ENCODE measurements around the gene SNAP47.

Gene SNAP47

DNA sequence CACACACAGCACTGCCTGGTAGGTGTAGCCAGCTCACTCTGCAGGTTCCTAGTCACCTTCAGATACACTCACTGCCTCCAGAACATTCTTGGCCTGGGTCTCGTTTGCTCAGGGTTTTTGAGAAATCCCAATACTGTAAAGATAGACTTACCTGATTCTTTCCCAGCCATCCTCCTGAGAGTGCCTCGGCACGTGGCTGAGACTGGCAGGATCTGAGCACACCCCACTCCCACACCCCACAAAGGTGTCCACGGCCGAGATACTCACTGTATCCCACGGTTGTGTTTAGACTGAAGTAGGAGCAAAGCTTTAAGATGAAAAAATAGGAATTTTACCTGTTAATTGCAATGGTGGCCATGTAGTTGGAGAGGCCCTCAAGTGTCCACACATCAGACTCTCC, 33.4 kb downstream of the SNAP47 start:
- DNase-seq (ENCODE audit: low read depth in 2 of 2): no peak

DNA sequence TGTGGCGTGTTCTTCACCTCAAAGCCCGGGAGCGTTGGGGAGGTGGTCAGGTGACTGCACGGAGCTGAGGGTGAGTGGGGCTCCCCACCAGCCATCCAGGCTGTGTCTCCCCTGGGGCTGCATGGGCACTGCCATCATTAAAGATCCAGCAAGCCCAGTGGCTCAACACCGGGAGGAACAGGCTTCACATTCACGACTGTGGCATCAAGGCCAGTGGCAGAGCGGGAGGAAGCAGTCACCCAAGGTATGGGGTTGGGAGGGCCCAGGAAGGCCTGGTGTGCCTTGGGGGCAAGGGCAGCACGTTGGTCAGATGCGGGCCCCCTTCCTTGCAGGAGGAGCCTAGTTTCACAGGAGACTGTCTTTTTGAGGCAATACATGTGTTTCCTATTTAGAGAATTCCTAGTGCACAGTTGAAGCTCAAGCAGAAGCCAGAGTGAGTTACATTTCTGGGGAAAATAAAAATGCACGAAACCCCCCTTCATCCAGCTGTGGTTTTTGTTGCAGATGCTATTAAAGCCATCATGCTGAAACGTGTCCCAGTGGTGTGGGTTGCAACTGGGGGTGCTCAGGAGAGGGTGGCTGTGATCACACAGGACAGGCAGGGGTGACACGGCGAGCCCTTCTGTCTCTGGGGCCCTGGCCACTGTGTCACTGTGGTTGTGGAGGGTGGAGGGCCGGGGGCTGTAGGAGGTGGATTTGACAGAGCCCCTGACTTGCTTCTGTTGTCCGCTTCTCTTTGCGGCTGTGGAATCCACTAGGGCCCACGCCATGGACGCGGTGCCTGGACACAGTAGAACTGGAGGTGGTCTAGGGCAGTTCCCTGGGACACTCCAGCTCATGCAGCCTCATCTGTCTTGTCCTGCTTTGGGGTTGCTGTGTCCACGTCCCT, 34.1 kb downstream of the SNAP47 start:
- DNase-seq (ENCODE audit: low read depth in 2 of 2): no peak

DNA sequence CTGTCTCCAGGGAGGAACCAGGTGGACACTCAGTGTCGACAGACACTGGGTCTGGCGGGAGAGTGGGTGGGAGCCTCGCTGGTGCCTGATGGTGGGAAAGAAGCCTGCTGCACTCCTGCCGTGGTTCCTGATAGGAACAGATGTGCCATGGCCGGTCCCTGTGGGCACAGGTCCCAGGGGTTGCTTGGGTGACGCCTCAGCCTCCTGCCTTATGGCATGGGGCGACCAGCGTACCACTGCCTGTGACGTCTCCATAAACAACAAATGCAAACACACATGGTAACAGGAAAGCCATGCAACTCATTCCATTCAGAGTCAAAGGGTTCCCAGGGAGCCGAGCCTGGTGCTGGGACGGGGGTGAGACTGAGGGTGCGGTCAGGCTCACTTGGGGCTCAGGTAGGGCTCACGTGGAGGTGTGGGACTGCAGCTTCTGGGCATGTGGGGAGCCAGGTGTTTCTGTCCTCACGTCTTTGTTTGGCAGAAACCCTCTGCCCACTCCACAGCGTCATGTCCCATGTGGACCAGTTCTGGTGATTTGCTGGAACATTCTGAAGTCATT, 34.8 kb downstream of the SNAP47 start:
- DNase-seq (ENCODE audit: low read depth in 2 of 2): no peak

DNA sequence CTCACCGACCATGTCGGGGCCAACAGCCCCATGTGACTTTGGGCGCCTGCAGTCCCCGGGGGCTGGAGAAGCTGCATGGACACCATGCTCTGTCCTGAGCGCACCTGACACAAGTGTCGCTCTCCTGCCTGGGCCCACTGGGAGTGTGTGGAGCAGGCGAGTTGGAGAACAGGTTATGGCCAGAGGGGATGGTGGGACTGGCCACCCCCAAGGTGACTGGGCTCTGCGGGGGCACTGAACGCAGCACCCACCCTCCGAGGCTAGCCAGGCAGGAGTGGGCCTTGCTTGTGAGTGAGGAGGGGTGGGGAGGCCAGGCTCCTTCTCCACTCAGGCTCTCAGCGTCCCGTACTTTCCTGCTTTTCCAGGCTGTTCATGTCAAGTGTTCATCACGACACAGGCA, 35.6 kb downstream of the SNAP47 start:
- no peak for DNase-seq (ENCODE audit: low read depth in 2 of 2)

DNA sequence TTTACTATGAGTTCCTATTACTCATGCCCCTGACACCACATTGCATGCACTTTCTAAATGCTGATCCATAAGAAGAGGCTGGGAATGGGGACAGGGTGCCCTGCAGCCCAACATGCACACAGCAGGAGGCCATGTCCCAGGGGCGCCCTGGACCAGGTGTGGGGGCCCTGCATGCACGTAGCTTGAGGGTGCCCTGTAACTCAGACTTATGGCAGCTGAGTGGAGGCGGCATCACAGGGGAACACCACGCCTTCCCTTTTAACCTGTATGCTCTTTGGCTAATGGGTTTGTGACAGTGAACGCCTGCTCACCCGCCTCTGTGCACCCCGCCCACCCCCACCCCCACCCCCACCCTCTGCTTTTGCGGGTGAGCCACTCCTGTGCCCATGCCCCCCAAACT, 36.1 kb downstream of the SNAP47 start:
- DNase-seq (ENCODE audit: low read depth in 2 of 2): no peak

DNA sequence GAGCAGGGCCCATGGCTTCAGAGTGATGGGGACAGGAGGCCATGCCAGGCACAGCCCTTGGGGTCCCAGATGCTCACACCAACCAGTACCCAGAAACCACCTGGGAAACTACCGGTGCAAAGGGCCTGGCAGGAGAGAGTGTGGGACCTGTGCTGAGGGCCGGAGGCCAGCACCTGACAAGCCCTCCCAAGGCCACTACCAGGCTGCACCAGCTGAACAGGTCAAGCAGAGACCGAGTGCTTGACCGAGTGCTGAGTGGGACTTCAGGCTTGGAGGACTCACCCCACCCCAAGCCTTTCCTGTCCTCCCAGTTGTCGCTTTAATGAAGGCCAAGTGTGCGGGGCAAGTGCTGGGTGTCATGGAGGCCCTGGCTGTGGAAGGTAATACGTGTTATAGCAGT, 36.5 kb downstream of the SNAP47 start:
- DNase-seq (ENCODE audit: low read depth in 2 of 2): no peak

DNA sequence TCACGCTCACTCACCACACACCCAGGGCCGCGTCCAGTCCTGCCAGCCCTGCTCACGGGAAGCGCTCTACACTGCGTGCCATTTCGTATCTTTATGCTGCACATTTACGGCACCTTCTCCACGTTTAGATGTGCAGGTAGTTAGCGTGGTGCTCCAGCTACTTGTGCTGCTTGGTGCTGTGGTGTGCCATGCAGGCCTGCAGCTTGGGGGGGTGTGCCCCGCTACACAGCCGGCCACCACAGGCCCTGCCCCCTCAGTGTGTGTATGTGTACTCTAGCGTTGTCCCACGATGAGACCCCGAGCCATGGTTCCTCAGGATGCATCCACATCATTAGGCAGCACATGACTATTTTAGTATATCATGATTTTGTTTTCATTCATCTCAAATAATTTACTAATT, 38.3 kb downstream of the SNAP47 start:
- no peak for DNase-seq (ENCODE audit: low read depth in 2 of 2)

DNA sequence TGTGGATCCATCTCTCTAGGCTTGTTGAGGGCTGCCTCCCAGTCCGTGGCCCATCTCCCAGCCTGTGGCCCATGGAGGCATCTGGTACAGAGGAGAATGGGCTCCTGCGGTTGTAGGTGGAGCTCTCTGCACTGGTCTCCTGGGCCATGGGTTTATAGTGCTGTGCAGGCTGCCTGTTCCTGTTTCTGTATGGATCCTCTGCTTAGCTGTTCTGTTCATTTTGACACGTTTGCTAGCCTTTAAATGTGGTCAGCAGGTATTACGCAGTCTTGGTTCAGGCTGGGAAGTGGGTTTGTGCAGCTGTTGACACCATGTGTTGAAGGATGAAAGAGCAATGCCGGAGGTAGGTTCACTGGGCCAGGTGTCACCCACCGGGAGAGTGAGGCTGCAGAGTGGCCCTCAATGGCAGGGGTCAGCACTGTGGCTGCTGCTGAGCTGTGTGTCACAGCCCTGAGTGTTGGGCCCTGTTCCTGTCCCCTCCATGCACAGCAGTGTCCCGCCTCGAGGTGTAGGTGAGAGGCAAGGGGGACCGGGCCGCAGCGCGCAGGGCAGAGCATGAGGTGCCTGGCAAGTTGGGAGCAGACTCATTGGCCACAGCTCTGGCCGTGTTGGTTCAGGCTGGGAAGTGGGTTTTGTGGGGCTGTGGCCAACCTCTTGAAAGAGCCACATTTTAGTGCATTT, 39.0 kb downstream of the SNAP47 start:
- no peak for DNase-seq (ENCODE audit: low read depth in 2 of 2)

DNA sequence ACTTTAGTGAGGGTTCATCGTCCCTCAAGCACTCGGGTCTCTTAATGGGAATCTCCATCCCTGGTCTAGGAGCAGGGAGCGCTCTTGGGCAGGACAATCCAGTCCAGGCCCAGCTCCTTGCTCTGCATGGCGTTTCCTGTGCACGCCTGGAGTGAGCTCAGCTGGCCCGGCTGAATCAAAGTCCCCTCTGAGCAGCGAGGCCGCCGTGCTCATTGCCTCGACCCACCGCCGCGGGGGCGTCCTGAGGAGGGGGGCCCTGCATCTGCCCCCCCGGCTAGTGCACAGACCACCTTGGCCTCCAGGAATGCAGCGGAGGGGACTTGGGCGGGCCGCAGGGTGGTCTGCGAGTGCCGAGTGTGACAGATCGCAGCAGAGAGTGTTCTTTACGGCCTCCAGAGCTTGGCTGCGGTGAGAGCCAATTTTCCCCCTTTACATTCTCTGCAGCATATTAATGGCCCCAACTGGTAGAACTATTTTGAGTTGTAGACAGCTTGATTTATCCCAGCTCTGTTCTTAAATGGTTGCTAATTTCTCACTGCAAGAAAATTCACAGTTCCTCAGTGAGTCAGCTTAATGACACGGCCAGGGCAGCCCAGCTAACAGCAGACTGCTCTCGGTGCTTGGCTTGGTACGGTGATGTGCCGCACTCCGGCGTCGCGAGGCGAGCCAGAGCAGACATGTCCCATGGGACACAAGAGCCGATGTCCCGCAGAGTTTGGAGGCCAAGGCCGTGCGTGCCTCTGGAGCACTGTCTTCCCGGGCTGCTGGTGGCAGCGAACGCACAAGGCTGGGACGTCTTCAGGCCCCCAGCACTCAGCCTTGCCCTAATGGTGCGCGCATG, 39.8 kb downstream of the SNAP47 start:
- DNase-seq (ENCODE audit: low read depth in 2 of 2): no peak

DNA sequence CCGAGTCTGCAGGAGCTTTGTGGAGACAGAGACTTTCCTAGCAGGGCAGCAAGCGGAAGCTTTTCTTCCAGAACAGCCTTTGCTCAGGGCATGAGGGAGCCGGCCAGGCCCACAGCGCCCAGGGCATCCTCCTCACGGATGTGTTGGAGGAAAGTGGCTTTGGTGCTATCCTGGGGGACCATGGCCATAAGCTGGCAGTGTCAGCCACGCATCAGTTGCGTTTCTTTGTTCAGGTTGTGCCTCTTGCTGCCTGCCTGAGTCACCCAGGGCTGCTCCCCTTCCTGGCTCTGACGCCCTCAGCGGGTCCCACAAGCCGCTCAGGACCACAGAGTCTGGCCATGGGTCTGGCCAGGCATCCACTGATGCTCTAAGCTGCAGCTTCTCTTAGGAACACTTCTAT, 40.6 kb downstream of the SNAP47 start:
- no peak for DNase-seq (ENCODE audit: low read depth in 2 of 2)

DNA sequence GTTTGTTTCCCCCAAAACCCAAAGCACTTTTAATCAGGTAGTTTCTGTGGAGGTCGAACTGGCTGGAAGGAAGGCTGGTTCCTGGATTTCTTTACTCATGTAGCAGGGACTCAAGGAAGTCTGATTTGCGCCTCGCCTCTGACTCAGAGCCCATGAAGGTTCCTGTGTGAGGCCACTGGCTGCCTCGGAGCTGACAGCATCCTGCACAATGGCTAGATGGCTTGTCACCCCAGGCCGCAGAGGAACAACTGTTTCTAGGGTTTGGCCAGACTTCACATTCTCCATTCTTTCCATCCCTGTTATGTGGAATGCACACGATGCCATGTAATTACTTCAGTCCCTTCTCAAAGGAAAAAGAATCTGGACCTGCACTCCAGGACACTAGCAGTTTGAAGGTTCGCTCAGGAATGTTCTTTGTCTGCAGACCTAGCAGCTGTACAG, 41.1 kb downstream of the SNAP47 start:
- no peak for DNase-seq (ENCODE audit: low read depth in 2 of 2)

DNA sequence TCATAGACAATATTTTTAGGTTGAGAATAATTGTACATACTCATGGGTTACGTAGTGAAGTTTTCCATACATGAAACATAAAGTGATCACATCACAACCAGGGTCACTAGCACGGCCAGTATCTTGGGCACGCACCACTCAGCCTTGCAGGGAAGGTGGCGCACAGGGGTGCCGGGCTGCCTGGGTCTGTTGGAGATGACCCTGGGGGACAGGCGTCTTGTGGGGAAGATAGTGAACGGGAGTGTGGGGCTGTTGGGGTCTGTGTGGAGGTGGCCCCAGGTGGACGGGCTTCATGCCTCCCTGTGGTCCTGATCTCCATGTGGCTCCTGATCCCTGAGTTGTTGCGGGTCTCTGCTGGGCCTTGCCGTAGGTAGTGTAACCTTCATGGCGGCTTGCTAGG, 41.9 kb downstream of the SNAP47 start:
- no peak for DNase-seq (ENCODE audit: low read depth in 2 of 2)

DNA sequence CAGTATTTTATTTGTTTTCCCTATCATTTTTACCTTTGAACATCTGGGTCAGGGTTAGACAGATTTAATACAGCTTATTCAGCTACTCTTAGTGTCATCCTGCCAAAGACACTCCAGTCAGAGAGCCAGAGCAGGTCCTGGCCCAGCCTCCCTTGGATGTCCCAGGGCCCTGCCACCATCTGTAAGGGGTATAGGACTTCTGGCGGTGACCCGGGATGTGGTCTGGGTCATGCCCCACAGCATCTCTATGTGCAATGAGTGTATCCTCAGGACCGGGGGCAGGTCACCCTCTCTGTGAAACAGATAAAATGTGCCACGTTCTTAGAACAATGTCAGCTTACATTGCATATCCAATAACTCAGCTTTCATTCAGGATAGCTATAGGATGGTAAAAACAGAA, 42.4 kb downstream of the SNAP47 start:
- no peak for DNase-seq (ENCODE audit: low read depth in 2 of 2)

DNA sequence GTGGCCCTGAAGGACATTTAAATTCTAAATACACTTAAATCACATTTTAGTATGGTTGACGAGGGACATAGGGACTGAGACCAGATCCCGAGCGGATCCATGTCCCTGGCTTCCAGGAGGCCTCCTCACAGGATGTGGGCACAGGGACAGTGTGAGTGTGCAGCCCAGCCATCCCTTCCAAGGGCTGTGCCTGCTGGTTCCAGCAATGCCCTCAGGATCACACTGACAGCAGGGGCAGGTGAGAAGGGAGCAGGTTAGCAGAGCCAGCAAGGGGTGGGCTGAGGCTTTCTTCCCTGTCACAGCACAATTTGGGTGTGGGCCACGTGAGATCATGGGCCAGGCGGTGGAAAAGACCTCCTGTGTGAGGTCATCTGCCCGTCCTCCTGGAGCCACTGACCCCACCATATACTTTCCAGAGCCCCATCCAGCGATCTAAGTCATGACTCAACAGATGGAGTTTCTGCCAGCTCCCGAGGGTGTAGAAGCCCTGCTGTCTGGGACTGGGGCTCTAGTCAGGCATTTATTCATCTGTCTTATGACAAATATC, 43.2 kb downstream of the SNAP47 start:
- DNase-seq (ENCODE audit: low read depth in 2 of 2): no peak

DNA sequence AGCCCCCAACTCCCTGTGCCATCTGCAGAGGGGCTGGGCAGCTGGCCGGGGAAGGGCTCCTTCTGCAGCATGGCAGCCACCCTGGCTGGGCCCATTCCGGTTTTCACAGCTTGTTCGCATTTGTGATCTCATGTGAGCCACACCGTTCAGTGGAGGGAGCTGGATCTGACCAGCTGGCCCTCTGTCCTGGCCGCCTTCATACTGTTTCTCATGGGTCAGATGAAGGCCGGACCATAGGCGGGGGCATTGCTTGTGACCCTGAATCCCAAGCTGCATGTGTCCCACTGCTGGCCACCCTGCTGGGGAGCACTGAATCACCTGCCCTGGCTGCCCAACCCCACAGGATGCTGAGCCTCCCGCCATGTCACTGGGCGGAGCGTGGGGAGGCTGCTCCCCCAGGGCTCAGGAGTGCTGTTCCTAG, 43.8 kb downstream of the SNAP47 start:
- no peak for DNase-seq (ENCODE audit: low read depth in 2 of 2)

DNA sequence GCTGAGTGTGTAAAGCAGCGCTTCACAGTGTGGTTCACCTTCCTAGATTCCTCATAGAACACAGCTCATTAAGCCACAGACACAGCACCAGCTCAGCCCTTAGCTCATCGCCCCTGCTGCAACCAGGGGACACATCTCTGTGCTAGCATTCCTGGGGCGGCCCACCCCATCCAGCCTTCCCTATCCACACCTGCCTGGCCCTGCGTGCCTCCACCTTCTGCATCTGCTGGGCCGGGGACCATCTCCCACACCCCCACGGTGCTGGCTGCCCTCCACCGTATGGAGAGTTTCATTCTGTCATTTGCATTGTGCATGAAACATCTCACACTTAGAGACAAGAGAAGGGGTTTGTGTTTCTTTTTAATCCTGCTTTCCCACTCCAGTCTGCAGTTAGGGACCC, 44.5 kb downstream of the SNAP47 start:
- DNase-seq (ENCODE audit: low read depth in 2 of 2): no peak

DNA sequence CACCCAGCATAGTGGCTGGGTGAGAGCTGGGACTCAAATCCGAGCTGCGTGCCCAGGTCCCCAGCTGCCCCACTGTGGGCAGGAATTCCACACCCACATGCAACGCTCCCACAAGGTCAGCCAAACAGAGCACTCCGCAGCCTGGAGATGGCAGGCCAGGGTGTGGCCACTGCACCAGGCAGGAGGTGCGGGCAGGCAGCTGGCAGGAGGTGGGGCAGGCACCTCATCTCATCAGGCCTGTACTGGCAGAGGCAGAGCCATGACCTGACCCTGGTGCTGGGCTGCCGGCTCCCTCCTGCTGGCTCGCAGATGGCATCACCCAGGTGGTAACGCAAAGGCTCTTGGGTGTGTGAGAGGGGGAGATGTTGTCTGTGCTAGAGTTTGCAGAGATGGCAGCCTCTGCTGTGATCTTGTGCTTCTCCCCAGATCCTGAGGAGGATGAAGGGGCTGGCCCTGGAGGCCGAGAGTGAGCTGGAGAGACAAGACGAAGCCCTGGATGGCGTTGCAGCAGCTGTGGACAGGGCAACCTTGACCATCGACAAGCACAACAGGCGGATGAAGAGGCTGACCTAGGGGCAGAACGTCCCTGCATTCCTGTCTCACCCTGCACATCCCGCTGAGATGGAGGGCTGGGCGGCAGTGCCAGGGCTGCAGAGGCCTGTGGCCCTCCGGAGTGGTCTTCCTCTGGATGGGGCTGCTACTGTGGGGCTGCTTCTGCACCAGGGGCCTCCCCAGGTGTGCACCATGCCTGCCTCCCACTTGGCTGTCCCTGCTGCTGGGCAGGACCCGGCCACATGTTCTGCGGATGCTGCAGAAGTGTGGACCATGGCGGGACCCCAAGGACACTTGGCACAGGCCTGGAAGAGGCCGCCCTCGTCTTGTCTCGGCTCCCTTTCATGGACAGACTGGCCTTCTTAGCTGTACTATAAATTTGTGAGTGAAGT, 45.1 kb downstream of the SNAP47 start:
- DNase-seq (ENCODE audit: low read depth in 2 of 2): no peak

DNA sequence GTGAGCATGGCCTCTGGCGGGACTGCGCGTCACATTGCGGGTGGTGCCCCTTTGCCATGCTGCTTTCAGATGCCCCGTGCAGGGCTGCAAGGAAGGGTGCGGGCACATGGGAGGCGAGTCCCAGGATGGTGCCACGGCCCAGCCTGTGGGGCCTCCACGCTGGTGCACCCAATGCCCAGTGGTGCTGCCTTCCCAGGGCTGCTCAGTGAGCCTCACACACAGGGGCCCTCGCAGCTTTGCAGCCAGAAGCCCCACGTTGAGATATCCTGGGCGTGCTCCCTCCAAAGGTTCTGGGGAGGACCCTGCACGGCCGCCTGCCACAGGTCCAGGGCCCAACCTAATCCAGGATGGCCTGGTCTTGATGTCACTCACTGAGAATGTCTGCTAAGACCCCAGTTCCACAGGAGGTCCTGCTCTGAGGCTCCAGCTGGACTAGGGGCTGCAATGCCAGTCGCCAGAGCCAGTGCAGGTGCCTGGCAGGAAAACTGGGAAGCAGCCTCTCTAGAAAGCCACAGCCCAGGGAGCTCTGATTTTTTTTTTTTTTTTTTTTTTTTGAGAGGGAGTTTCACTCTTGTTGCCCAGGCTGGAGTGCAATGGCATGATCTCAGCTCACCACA, 46.2 kb downstream of the SNAP47 start:
- no peak for DNase-seq (ENCODE audit: low read depth in 2 of 2)

DNA sequence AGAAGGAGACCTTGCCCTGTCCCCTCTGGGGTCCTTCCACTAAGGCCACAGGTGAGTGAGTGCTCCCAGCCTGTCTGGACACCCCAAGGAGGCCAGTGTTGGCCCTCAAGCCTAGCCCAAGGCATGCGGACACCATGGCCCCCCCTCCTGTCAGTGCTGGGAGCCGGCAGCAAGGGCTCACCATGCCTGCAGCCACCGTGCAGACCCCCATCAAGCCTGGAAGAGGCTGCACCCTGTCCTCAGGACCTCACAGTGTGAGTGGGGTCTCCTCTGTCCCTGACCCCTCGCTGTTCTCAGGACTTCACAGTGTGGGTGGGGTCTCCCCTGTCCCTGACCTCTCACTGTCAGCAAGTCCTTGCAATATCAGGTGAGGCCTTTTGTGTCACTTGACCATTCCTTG, 47.0 kb downstream of the SNAP47 start:
- DNase-seq (ENCODE audit: low read depth in 2 of 2): no peak

All from stimulated activated CD4-positive, alpha-beta T cell treated with anti-CD3 and anti-CD28 coated beads, Interleukin-15, amount 100 ng/mL, for 48 hours (primary cell).